Measurements from ENCODE around the gene CSNK2A1.
A peak's percentile ranks its signal among the peaks of the same experiment; 100 is the strongest.

CSNK2A1 gene

GRCh38 chr20:496126-496696 is 47.4 kb downstream of the CSNK2A1 start:
- peak overlapping the region; percentile 4; the same call in 1 of the 2 replicates for H3K4me3 ChIP-seq (ENCODE audit: low read depth, low read length)
- TF ChIP-seq CTCF (IDR thresholded peaks at IDR 0.05; ENCODE audit: control insufficient read depth, extremely low read depth, insufficient read depth) = no peak
- DNase-seq (ENCODE audit: low read depth) = peak; percentile 93

- no peak for TF ChIP-seq CTCF (IDR thresholded peaks at IDR 0.05; ENCODE audit: control insufficient read depth, extremely low read depth, insufficient read depth)
- no peak overlapping the region for H3K4me3 ChIP-seq (ENCODE audit: low read depth, low read length)
- DNase-seq (ENCODE audit: low read depth) = no peak
Measured at GRCh38 chr20:492159-492558, 51.4 kb downstream of the CSNK2A1 start.

GRCh38 chr20:487655-488054 is 55.9 kb downstream of the CSNK2A1 start:
- no peak for DNase-seq (ENCODE audit: low read depth)
- no peak overlapping the region for H3K4me3 ChIP-seq (ENCODE audit: low read depth, low read length)
- TF ChIP-seq CTCF (IDR thresholded peaks at IDR 0.05; ENCODE audit: control insufficient read depth, extremely low read depth, insufficient read depth) = no peak

GRCh38 chr20:483815-484644 is 59.6 kb downstream of the CSNK2A1 start:
- no peak for DNase-seq (ENCODE audit: low read depth)
- no peak overlapping the region for H3K4me3 ChIP-seq (ENCODE audit: low read depth, low read length)
- TF ChIP-seq CTCF (IDR thresholded peaks at IDR 0.05; ENCODE audit: control insufficient read depth, extremely low read depth, insufficient read depth) = no peak

- no peak for TF ChIP-seq CTCF (IDR thresholded peaks at IDR 0.05; ENCODE audit: control insufficient read depth, extremely low read depth, insufficient read depth)
- DNase-seq (ENCODE audit: low read depth) = no peak
- H3K4me3 ChIP-seq (ENCODE audit: low read depth, low read length) = no peak overlapping the region
Measured at GRCh38 chr20:481167-481566, 62.4 kb downstream of the CSNK2A1 start.

GRCh38 chr20:480044-480443 is 63.5 kb downstream of the CSNK2A1 start:
- DNase-seq (ENCODE audit: low read depth) = no peak
- no peak overlapping the region for H3K4me3 ChIP-seq (ENCODE audit: low read depth, low read length)
- TF ChIP-seq CTCF (IDR thresholded peaks at IDR 0.05; ENCODE audit: control insufficient read depth, extremely low read depth, insufficient read depth) = no peak

All from LNCaP clone FGC (cell line).